K562 (cell line): Measurements from ENCODE around the gene AZGP1. TPM values are rescaled to one million over a fixed set of nuclear protein-coding genes. Genes with fewer than 3 reads are reported as not detected.
A peak's percentile ranks its signal among the peaks of the same experiment; 100 is the strongest.

ENCODE experiments used
- ATAC-seq: fragments of 200-7000 bp; cut with Tn5 transposase; 3 replicates; pipeline ENCODE4 v1.9.1; 2020; ENCODE audit warnings: moderate library complexity
- BruUV-seq: library from RNA; stranded (reverse); fragments of 400-500 nt; replicated peaks from 2 replicates; lab custom pipeline; 2021; lab: Mats Ljungman, UMichigan
- CTCF ChIA-PET: fragments of 300-600 bp; formaldehyde crosslinking; extraction: SDS; loops from one replicate; lab custom pipeline; 2021; ENCODE audit warnings: low intra/inter-chr PET ratio; lab: Yijun Ruan, JAX
- POLR2A ChIA-PET: fragments of 300-600, 350-650 bp; sonication (Branson Sonifier 250); formaldehyde crosslinking; extraction: SDS; loops from one replicate; lab custom pipeline; 2021; ENCODE audit warnings: antibody characterized with exemption, inconsistent platforms; lab: Yijun Ruan, JAX
- DNase-seq, 4 experiments: peaks; one replicate each; pipeline versions ENCODE4 v3.0.0 to v3.0.0-alpha.2; 2011 to 2018; ENCODE audit warnings: low spot score in 3 of 4, mixed read lengths in 3 of 4; ENCODE audit errors: extremely low read depth in 1 of 4
- FAIRE-seq: peaks from 2 replicates; lab custom pipeline; 2011; peaks lifted over from hg19 to GRCh38; lab: Jason Lieb, UNC
- H2AFZ ChIP-seq: 2 replicates; pipeline ENCODE4 v1.6.0; 2011; ENCODE audit warnings: low read depth, low read length, control low read depth, inconsistent platforms
- H3K27ac ChIP-seq: fragments of 200-600 bp; 3 replicates; pipeline ENCODE4 v1.8.0; 2011; ENCODE audit warnings: low read depth, mild to moderate bottlenecking, control low read depth, inconsistent platforms, low read length, moderate library complexity, mixed read lengths; ENCODE audit errors: extremely low read depth
- H3K27me3 ChIP-seq, 2 experiments: fragments of 300-600 bp in 1 of 2; 2 replicates in 1 of 2; 3 replicates in 1 of 2; pipeline versions ENCODE4 v1.6.0 to v1.8.0; 2011; ENCODE audit warnings: inconsistent platforms in 2 of 2, low read length in 2 of 2, mild to moderate bottlenecking in 1 of 2, mixed read lengths in 1 of 2, moderate library complexity in 1 of 2; ENCODE audit not compliant: control insufficient read depth in 2 of 2, insufficient read depth in 2 of 2
- H3K36me3 ChIP-seq: fragments of 300-600 bp; 3 replicates; pipeline ENCODE4 v1.8.0; 2011; ENCODE audit warnings: mild to moderate bottlenecking, low read length, inconsistent platforms; ENCODE audit not compliant: control insufficient read depth, insufficient read depth
- H3K4me1 ChIP-seq, 2 experiments: fragments of 200-600 bp in 1 of 2; replicated peaks in 1 of 2; 2 replicates in 1 of 2; 3 replicates in 1 of 2; pipeline versions ENCODE4 v1.5.1 to v1.8.0; 2011; ENCODE audit warnings: inconsistent platforms in 2 of 2, low read length in 2 of 2, mild to moderate bottlenecking in 1 of 2, mixed read lengths in 1 of 2, moderate library complexity in 1 of 2; ENCODE audit not compliant: control insufficient read depth in 2 of 2, insufficient read depth in 2 of 2
- H3K4me2 ChIP-seq: 2 replicates; pipeline ENCODE4 v1.6.1; 2011; ENCODE audit warnings: low read length, control low read depth, inconsistent platforms, mixed read lengths; ENCODE audit not compliant: insufficient read depth
- H3K4me3 ChIP-seq: fragments of 200-600 bp; sonication (generic), shearing (Covaris generic); 2 replicates; pipeline ENCODE4 v1.5.1; 2016; ENCODE audit warnings: control low read depth, inconsistent platforms
- H3K79me2 ChIP-seq: fragments of 200-600 bp; 3 replicates; pipeline ENCODE4 v1.8.0; 2011; ENCODE audit warnings: low read length, inconsistent platforms; ENCODE audit not compliant: control insufficient read depth, insufficient read depth
- H3K9ac ChIP-seq, 2 experiments: 2 replicates each; pipeline versions ENCODE4 v1.6.0 to v1.6.1; 2011; ENCODE audit warnings: low read depth in 2 of 2, low read length in 2 of 2, control low read depth in 1 of 2, inconsistent platforms in 1 of 2, mild to moderate bottlenecking in 1 of 2, mixed read lengths in 1 of 2; ENCODE audit not compliant: insufficient read depth in 1 of 2
- H3K9me1 ChIP-seq: one replicate; pipeline ENCODE4 v1.6.0; 2011; ENCODE audit warnings: inconsistent platforms, mild to moderate bottlenecking, low read length, moderate library complexity; ENCODE audit not compliant: control insufficient read depth, insufficient read depth
- H3K9me3 ChIP-seq: replicated peaks from 2 replicates; pipeline ENCODE4 v1.5.1; 2011; ENCODE audit warnings: low read depth, low read length, inconsistent platforms; ENCODE audit not compliant: control insufficient read depth, insufficient read depth
- H4K20me1 ChIP-seq: replicated peaks from 2 replicates; pipeline ENCODE4 v1.6.1; 2011; ENCODE audit warnings: low read length, inconsistent platforms, mixed read lengths; ENCODE audit not compliant: control insufficient read depth, insufficient read depth
- HDAC2 ChIP-seq: fragments of 450-650 bp; IDR thresholded peaks from 2 replicates; pipeline ENCODE4 v1.6.1; 2016; ENCODE audit warnings: mild to moderate bottlenecking
- WGBS: fragments of 100-300 bp; shearing (Covaris generic); methylation state at CpG from one replicate; pipeline ENCODE4 v1.1.6; 2016; ENCODE audit warnings: low coverage, mixed read lengths; ENCODE audit not compliant: insufficient coverage; ENCODE audit errors: missing lambda C conversion rate; 5-methylcytosine and 5-hydroxymethylcytosine counted together
- in situ Hi-C: fragments of 300-500 bp; cut with MboI; formaldehyde crosslinking; loops from 4 replicates; pipeline ENCODE4 v1.15.0; 2018; ENCODE audit warnings: inconsistent platforms, mixed read lengths
- intact Hi-C: fragments of 100-400 bp; cut with micrococcal nuclease; formaldehyde crosslinking; loops from 2 replicates; pipeline ENCODE4 v1.14.2; 2022
- polyA plus RNA-seq, 8 experiments: library from polyadenylated mRNA; depleted of rRNA in 4 of 8; stranded (reverse) in 5 of 8; unstranded in 3 of 8; fragments of >200 nt; fragmentation: Nextera tagmentation in 2 of 8; fragmentation: Illumina TruSeq in 1 of 8; extraction: Ambion mirVana in 2 of 8; extraction: Trizol in 1 of 8; gene quantifications; 2 replicates each; pipeline versions ENCODE4 v1.2.1 to v1.2.3, GENCODE V29; 2011 to 2014; ENCODE audit warnings: inconsistent platforms in 1 of 8, missing spikeins in 1 of 8
- total RNA-seq, 7 experiments: library from RNA; depleted of rRNA in 6 of 7; stranded (reverse); fragments of >200 nt in 6 of 7; fragmentation: Illumina TruSeq in 2 of 7; extraction: Trizol in 2 of 7; gene quantifications; 2 replicates each; pipeline versions ENCODE4 v1.2.1 to v1.2.3, GENCODE V29; 2011 to 2021; ENCODE audit warnings: low replicate concordance in 1 of 7
- TF ChIP-seq, protein P1 (sequence below), 2 experiments: fragments of 450-650 bp; formaldehyde crosslinking in 1 of 2; IDR thresholded peaks; 2 replicates each; pipeline versions ENCODE4 v1.4.0 to v1.6.1; 2014 to 2020; ENCODE audit warnings: mild to moderate bottlenecking in 2 of 2, borderline replicate concordance in 1 of 2, low read depth in 1 of 2

The AZGP1 gene
- total and polyA plus RNA-seq, 9 of the 15 experiments (the other 6 are each of a cell fraction or from before 2014, with no cell fraction given) = 0.18 to 0.53 TPM; not detected in 7

DNA sequence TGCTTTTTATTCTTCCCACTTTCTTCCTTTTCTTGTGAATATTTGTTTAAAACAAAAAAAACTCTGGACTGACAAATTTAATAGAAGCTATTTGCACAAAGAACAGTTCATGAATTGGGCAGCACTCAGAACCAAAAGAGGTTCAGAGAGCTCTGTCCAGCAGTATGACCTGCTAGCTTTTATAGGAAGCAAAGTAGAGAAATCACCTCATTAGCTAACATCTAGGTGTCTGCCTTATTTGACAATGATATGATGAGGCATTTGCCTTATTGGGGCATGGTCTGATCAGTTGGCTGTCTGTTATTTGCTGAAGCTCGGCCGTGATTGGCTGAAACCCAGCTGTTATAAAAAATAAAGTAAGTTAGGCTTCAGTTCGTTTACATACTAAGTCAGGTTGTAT is 55.7 kb downstream of the AZGP1 start:
- peaks cover 52% of the 10 kb centered on the region for H3K79me2 ChIP-seq
- ChIA-PET POLR2A (interaction anchor here (0.6 to 2.2 kb wide), 9 partner anchors 15 to 408 kb away, joined by 3 to 6 read pairs (median 5); partner anchors contain the start of genes ZKSCAN1 and ZSCAN25), CTCF (no interaction called here)
- TF ChIP-seq HDAC2 = no peak
- TF ChIP-seq, protein P1, sequence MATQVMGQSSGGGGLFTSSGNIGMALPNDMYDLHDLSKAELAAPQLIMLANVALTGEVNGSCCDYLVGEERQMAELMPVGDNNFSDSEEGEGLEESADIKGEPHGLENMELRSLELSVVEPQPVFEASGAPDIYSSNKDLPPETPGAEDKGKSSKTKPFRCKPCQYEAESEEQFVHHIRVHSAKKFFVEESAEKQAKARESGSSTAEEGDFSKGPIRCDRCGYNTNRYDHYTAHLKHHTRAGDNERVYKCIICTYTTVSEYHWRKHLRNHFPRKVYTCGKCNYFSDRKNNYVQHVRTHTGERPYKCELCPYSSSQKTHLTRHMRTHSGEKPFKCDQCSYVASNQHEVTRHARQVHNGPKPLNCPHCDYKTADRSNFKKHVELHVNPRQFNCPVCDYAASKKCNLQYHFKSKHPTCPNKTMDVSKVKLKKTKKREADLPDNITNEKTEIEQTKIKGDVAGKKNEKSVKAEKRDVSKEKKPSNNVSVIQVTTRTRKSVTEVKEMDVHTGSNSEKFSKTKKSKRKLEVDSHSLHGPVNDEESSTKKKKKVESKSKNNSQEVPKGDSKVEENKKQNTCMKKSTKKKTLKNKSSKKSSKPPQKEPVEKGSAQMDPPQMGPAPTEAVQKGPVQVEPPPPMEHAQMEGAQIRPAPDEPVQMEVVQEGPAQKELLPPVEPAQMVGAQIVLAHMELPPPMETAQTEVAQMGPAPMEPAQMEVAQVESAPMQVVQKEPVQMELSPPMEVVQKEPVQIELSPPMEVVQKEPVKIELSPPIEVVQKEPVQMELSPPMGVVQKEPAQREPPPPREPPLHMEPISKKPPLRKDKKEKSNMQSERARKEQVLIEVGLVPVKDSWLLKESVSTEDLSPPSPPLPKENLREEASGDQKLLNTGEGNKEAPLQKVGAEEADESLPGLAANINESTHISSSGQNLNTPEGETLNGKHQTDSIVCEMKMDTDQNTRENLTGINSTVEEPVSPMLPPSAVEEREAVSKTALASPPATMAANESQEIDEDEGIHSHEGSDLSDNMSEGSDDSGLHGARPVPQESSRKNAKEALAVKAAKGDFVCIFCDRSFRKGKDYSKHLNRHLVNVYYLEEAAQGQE (IDR thresholded peaks at IDR 0.05; ENCODE audit: borderline replicate concordance) = peak; percentile 71
- TF ChIP-seq, protein P1 (CRISPR knock-in tag; IDR thresholded peaks at IDR 0.05; ENCODE audit: low read depth) = no peak
- peak overlapping the region in 1 of 2 experiments; percentile 90; a peak in 2 of 4 replicates for H3K9ac ChIP-seq
- 61% methylated on average over 3 of the region's 3 CpGs for WGBS
- peak overlapping the region; percentile 95 for H3K4me2 ChIP-seq
- intact Hi-C loops = no loop called here
- no peak for FAIRE-seq
- H3K27me3 ChIP-seq = no peaks in the 10 kb centered on the region
- no peaks in the 10 kb centered on the region for H3K9me1 ChIP-seq
- DNase-seq = no peak
- no TSS peak for BruUV-seq
- H3K9me3 ChIP-seq = no peaks in the 10 kb centered on the region
- in situ Hi-C loops = no loop called here
- ATAC-seq = no peak
- peaks cover 13 to 18% of the 10 kb centered on the region in 2 experiments; a peak in 4 of 5 replicates for H3K4me1 ChIP-seq
- H3K27ac ChIP-seq = peak overlapping the region; percentile 81; the same call in 2 of the 3 replicates
- peaks cover 9% of the 10 kb centered on the region; the same call in 1 of the 2 replicates for H4K20me1 ChIP-seq
- H2AFZ ChIP-seq = no peak overlapping the region; the same call in 1 of the 2 replicates
- peak overlapping the region; percentile 86 for H3K4me3 ChIP-seq
- peaks cover 35% of the 10 kb centered on the region for H3K36me3 ChIP-seq
